Activated CD4-positive, alpha-beta T cell treated with anti-CD3 and anti-CD28 coated beads, Interleukin-10, Interleukin-2, amounts not matched to agents 100 ng/mL and 50 ng/mL, durations not matched to agents 16 hours and 8 hours (primary cell): ENCODE results near the gene CCDC97.

Source experiments
- DNase-seq: peaks from one replicate; pipeline ENCODE4 v3.0.0-alpha.2; 2020

The CCDC97 gene

GRCh38 chr19:41299046-41299754 lies 10.8 kb upstream of the CCDC97 start:
- no peak for DNase-seq

DNA sequence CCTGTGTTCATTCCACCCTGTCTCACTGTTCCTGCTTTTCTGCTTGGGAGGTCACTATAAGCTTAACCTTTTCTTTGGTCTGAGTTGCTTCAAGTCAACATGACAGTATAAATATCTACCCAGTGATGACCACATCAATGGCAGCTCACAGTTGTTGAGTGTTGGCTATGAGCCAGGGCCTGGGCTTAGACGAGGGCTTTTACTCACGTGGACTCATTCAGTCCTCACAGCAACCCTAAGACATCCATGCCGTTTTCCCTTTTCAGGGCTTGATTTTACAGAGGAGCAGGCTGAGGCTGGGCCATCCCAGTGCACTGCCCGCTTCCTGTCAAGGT lies 10.2 kb upstream of the CCDC97 start:
- DNase-seq, result no peak

DNA sequence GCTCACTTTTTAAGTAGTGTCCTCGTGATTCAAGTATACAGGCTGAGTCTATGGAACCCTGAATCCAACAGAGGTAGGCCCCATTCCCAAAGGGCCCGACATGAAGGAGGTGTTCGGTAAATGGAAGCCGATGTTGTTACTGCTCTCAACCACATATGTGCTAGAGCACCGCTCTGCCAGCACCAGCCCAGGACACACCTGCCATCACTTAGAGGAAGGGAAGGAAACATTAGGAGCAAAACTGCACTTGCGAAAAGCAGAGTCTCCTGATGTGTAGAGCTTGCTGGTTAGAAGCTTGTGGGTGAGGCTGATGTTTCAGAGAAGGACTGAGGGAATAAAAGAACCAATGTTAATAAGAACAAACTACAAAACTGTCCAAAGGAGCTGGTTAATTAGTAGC lies 9.4 kb upstream of the CCDC97 start:
- no peak for DNase-seq

DNA sequence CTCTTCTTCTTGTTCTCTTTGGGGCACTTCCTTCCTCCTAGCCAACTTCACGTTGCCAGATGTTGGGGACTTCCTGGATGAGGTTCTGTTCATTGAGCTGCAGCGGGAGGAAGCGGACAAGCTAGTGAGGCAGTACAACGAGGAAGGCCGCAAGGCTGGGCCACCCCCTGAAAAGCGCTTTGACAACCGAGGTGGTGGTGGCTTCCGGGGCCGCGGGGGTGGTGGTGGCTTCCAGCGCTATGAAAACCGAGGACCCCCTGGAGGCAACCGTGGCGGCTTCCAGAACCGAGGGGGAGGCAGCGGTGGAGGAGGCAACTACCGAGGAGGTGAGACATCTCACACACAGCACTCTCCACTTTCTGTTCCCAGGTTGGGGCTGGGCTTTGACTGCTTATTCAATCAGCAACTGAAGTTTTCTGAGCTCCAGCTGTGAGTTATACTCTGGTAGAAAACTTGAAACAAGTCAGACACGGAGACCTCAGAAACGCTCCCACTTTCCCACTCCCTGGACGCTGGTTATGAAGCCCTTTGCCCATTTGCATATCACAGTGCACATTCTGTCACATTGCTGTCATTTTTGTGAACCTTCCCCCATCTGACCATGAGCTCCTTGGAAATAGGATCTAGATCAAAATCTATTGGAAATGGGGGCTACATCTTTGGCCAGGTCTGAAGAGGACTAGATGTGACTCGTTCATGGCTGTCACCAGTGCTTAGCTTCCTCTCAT lies 7.2 kb upstream of the CCDC97 start:
- peak; percentile 82 for DNase-seq

DNA sequence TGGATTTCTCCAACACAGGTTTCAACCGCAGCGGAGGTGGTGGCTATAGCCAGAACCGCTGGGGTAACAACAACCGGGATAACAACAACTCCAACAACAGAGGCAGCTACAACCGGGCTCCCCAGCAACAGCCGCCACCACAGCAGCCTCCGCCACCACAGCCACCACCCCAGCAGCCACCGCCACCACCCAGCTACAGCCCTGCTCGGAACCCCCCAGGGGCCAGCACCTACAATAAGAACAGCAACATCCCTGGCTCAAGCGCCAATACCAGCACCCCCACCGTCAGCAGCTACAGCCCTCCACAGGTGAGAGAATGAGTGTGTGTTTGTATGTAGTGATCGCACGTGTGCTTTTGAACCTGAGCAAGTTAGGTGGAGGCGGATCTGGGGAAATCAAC lies 6.0 kb upstream of the CCDC97 start:
- no peak for DNase-seq

- no peak for DNase-seq
Measured at GRCh38 chr19:41304706-41305483, 5.1 kb upstream of the CCDC97 start.

DNA sequence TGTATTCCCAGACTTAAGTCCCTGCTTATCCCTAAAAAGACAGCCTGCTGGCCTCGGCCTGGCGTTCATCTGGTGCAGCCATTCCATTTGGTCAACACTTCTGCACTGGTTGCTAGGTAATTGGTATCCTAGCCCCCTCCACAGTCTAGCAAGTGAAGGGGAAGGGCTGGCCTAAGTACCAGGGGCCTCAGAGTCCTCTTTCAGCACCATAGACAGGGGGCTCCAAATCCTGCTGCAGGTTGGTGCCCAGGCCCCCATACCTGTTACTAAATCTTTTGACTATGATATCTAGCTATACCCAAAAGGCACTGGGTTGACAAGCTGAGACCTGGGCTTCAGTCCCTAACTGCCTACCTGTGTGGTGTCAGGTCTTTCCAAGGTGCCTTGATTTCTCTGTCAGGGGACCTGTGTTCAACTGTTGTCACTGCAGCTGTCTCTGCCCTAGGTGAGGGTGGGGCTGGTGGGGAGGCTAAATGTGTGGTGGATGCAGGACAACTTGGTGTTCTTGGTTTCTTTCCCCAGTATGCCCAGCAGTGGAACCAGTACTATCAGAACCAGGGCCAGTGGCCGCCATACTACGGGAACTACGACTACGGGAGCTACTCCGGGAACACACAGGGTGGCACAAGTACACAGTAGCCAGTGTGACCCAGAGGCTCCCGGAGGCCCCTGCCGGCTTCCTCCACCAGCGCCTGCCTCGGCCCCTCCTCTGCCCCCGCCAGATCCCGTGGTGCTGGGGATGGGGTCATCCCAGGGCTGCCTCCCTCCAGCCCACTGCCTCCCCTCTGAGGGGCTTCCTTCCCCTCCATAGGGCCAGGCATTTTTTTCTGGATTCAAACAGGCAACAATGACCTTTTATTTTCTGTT lies 3.8 kb upstream of the CCDC97 start:
- no peak for DNase-seq

DNA sequence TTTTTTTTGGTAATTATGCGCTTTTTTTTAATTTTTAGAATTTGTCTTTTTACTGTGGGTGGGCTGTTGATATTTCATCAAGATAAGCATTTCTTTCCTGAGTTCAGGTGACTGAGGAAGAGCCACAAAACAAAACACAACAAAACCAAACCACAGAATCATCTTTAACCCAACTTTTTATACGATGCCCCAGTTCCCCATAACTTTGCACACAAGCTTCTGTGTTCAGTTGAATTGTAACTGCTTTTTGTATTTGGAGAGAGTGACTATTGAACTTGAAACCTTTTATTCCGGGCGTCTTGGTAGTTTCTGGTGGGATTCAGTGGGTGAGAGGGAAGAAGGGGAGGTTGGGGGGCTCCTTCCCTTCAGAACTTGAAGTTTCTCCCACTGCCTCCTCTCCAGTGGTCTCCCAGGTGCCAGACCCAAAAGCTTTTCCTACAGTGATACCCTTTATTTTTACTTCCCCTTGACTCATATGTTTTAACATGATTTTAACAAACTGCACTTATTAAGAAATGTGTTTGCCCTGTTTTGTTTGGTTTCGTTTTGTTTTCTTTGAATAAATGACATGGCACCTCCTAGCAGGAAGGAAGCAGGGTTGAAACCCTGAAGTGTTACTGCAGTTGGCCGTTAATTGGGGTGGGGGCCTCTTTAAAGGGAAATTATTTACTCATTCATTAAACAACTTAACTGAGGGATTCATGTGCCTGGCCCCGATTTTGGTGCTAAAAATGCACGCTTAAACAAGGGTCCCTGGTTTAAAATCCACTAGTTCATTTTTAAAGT lies 2.7 kb upstream of the CCDC97 start:
- peak; percentile 73 for DNase-seq

DNA sequence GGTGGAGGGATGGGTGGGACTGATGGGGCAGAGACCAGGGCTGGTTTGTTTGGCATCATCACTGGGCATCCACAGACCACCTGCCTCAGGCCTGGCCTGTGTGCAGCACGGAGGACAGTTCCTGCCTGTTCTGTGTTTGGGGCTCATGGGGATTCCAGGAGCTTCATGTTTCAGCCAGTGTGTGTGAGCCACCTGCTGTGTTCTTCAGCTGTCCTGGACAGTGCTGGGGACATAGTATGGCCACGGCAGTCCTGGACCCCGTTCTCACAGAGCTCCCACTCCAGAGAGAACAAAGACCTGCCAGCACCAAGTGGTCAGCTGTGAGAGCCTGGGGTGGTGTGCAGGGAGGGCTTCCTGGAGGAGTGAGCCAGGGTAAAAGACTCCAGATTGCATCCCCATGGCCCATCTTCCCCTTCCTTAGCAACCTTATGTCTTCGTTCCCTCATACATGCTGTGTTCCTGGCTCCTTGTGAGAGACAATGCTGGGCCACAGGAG lies 2.0 kb upstream of the CCDC97 start:
- DNase-seq, result no peak

GRCh38 chr19:41308450-41309179 lies 1.4 kb upstream of the CCDC97 start:
- DNase-seq, result peak; percentile 92

GRCh38 chr19:41309180-41310032 lies 566 bp upstream of the CCDC97 start:
- DNase-seq, result peak; percentile 34

- no peak for DNase-seq
Measured at GRCh38 chr19:41311072-41311471, 1.1 kb downstream of the CCDC97 start.

DNA sequence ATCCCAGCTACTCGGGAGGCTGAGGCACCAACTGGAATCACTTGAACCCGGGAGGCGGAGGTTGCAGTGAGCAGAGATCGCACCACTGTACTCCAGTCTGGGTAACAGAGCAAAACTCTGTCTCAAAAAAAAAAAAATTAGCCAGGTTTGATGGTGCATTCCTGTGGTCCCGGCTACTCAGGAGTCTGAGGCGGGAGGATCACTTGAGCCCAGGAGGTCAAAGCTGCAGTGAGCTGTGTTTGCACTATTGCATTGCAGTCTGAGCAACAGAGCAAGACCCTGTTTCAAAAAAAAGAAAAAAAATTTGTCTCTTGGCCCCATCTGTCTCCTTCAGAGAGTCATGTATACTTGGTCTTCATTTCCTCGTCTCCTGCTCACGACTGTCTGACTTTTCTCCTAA lies 1.6 kb downstream of the CCDC97 start:
- DNase-seq, result no peak

GRCh38 chr19:41316306-41316920 lies 6.4 kb downstream of the CCDC97 start:
- DNase-seq, result no peak

GRCh38 chr19:41318696-41319499 lies 8.9 kb downstream of the CCDC97 start:
- no peak for DNase-seq

GRCh38 chr19:41319500-41320184 lies 9.7 kb downstream of the CCDC97 start:
- no peak for DNase-seq

DNA sequence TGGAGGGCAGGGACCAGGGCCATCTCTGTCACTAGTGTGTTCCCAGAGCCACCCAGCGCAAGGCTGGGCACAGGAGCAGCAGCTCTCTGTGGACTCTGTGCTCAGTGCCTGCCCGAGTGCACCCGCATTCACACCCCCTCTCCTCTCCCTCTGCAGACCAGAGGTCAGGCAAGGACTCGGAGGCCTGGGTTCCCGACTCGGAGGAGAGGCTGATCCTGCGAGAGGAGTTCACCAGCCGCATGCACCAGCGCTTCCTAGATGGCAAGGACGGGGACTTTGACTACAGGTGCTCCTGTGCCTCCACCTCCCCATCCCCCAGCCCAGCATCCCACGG lies 10.2 kb downstream of the CCDC97 start:
- DNase-seq, result no peak

- no peak for DNase-seq
Measured at GRCh38 chr19:41320568-41320967, 10.6 kb downstream of the CCDC97 start.
